Kidney (tissue), 14 donors: ENCODE data around the gene TSHZ2. TPM values are rescaled to one million over a fixed set of nuclear protein-coding genes. Genes with fewer than 3 reads are reported as not detected.
A peak's percentile ranks its signal among the peaks of the same experiment; 100 is the strongest.

Experiments
- DNase-seq, 5 donors: peaks; one replicate each; pipeline ENCODE4 v3.0.0-alpha.2; 2013 to 2020
- FAIRE-seq: peaks from 2 replicates; lab custom pipeline; 2012; peaks lifted over from hg19 to GRCh38; lab: Jason Lieb, UNC
- H3K27ac ChIP-seq, 2 donors: one replicate each; pipeline ENCODE4 v1.7.0; 2013; ENCODE audit warnings: low read depth in 2 of 2, low read length in 2 of 2, inconsistent platforms in 1 of 2
- H3K27me3 ChIP-seq: one replicate; pipeline ENCODE4 v1.7.1; 2013; ENCODE audit warnings: low read length, inconsistent platforms; ENCODE audit not compliant: control insufficient read depth, insufficient read depth
- H3K36me3 ChIP-seq, 3 donors: one replicate each; pipeline versions ENCODE4 v1.7.0 to v1.7.1; 2013; ENCODE audit warnings: low read length in 3 of 3, control low read depth in 1 of 3, inconsistent platforms in 1 of 3; ENCODE audit not compliant: insufficient read depth in 3 of 3, control insufficient read depth in 2 of 3
- H3K4me1 ChIP-seq, 3 donors: one replicate each; pipeline versions ENCODE4 v1.7.0 to v1.7.1; 2013; ENCODE audit warnings: low read length in 3 of 3, inconsistent platforms in 1 of 3, low read depth in 1 of 3; ENCODE audit not compliant: control insufficient read depth in 2 of 3, insufficient read depth in 2 of 3
- H3K4me3 ChIP-seq, 3 donors: one replicate each; pipeline versions ENCODE4 v1.7.0 to v1.8.1; 2013; ENCODE audit warnings: low read length in 3 of 3, control low read depth in 1 of 3, inconsistent platforms in 1 of 3
- H3K9ac ChIP-seq, 3 donors: one replicate each; pipeline versions ENCODE4 v1.7.0 to v1.7.1; 2013; ENCODE audit warnings: low read length in 3 of 3, control low read depth in 1 of 3, inconsistent platforms in 1 of 3
- H3K9me3 ChIP-seq, 3 donors: one replicate each; pipeline versions ENCODE4 v1.7.0 to v1.7.1; 2013; ENCODE audit warnings: low read length in 3 of 3, control low read depth in 1 of 3, inconsistent platforms in 1 of 3; ENCODE audit not compliant: control insufficient read depth in 2 of 3, insufficient read depth in 1 of 3
- CTCF ChIP-seq: IDR thresholded peaks from 3 replicates; pipeline ENCODE4 v1.5.1; 2012; ENCODE audit warnings: mild to moderate bottlenecking, moderate library complexity, borderline replicate concordance; ENCODE audit not compliant: insufficient read depth; ENCODE audit errors: extremely low read depth
- intact Hi-C: fragments of 100-400 bp; cut with DNase I; formaldehyde crosslinking; loops from one replicate; pipeline ENCODE4 v1.11.1; 2022
- polyA plus RNA-seq: library from polyadenylated mRNA; stranded (reverse); fragments of 350-450 nt; fragmentation: Illumina TruSeq; extraction: RNeasy Lipid Tissue Mini Kit (QIAGEN cat#74804); gene quantifications from one replicate; pipeline ENCODE4 v1.2.3, GENCODE V29; 2014; ENCODE audit warnings: low read depth, low replicate concordance; ENCODE audit not compliant: insufficient read depth
- total RNA-seq: library from RNA; stranded (reverse); fragmentation: NEBNext Ultra II Directional; extraction: Animal tissue kit (Norgen Biotek cat#: 25700); gene quantifications from one replicate; pipeline ENCODE4 v1.2.1, GENCODE V29; 2021
- donor health status: control.
- donor health status: control.
- donor health status: control.
- donor health status: control.
- donor health status: control.
- donor health status: DM: yes; HTN: yes; CAD: no.
- donor health status: Normal renal cell carcinoma (clear cell type).

TSHZ2 gene
- total and polyA plus RNA-seq, 2 donors from 2014 or later, result 0.86 to 15.5 TPM

- DNase-seq (peak in 4 of 5 donors; percentile 39 to 50 (median 48)), FAIRE-seq (no peak)
- H3K9me3 ChIP-seq, result no peaks in the 10 kb centered on the region
- H3K9ac ChIP-seq, result no peak overlapping the region
- H3K4me1 ChIP-seq, result peaks cover 0 to 4% (median 0%) of the 10 kb centered on the region in 3 donors
- H3K4me3 ChIP-seq, result no peak overlapping the region
- H3K27me3 ChIP-seq, result no peaks in the 10 kb centered on the region
- intact Hi-C loops, result no loop called here
- H3K27ac ChIP-seq, result no peak overlapping the region
- peak; percentile 31 for TF ChIP-seq CTCF
- no peaks in the 10 kb centered on the region for H3K36me3 ChIP-seq
These were observed 185.6 kb downstream of the TSHZ2 start for GRCh38 chr20:53157443-53158408.

GRCh38 chr20:53159160-53159559, 187.0 kb downstream of the TSHZ2 start:
- DNase-seq (no peak), FAIRE-seq (no peak)
- intact Hi-C loops, result no loop called here
- Histone ChIP-seq H3K4me1 (peaks cover 0 to 4% (median 0%) of the 10 kb centered on the region in 3 donors), H3K27me3 (no peaks in the 10 kb centered on the region), H3K9ac (no peak overlapping the region), H3K36me3 (no peaks in the 10 kb centered on the region), H3K27ac (no peak overlapping the region), H3K4me3 (no peak overlapping the region), H3K9me3 (no peaks in the 10 kb centered on the region)
- no peak for TF ChIP-seq CTCF

- Histone ChIP-seq H3K4me3 (no peak overlapping the region), H3K27me3 (no peaks in the 10 kb centered on the region), H3K27ac (no peak overlapping the region), H3K36me3 (no peaks in the 10 kb centered on the region), H3K4me1 (peaks cover 0 to 4% (median 0%) of the 10 kb centered on the region in 3 donors), H3K9ac (no peak overlapping the region), H3K9me3 (no peaks in the 10 kb centered on the region)
- TF ChIP-seq CTCF, result no peak
- FAIRE-seq (no peak), DNase-seq (no peak)
- intact Hi-C loops, result no loop called here
These were observed 188.9 kb downstream of the TSHZ2 start for GRCh38 chr20:53161073-53161472.
